Ecto neural progenitor cell (in vitro differentiated cells): ENCODE data around the gene NXT2.
"Not testable (repeated sequence)": the region's sequence is repeated elsewhere in the genome, so short reads cannot be mapped to it uniquely, and the experiment has no call there.

Experiments
- DNase-seq: peaks from one replicate; pipeline ENCODE4 v3.0.0-alpha.2; 2018; ENCODE audit warnings: low spot score

The NXT2 gene

GRCh38 chrX:109536439-109537323 lies at the start of gene NXT2:
NXT2 (plus strand) TSS chrX:109536844; CDS start chrX:109537007, 163 bp downstream.
- DNase-seq, result peak; percentile 89

- no peak for DNase-seq
These were observed 49.0 kb upstream of the NXT2 start for GRCh38 chrX:109487640-109488039.

- no peak for DNase-seq
These were observed 47.5 kb upstream of the NXT2 start for GRCh38 chrX:109489174-109489573.

- no peak for DNase-seq
These were observed 38.2 kb upstream of the NXT2 start for GRCh38 chrX:109498434-109498833.

GRCh38 chrX:109501176-109501575 lies 35.5 kb upstream of the NXT2 start:
- no peak for DNase-seq

GRCh38 chrX:109508915-109509314 lies 27.7 kb upstream of the NXT2 start:
- DNase-seq, result no peak

GRCh38 chrX:109511113-109511512 lies 25.5 kb upstream of the NXT2 start:
- DNase-seq, result no peak

GRCh38 chrX:109519001-109519400 lies 17.6 kb upstream of the NXT2 start:
- DNase-seq, result no peak

- no peak for DNase-seq
These were observed 3.6 kb upstream of the NXT2 start for GRCh38 chrX:109533005-109533404.

GRCh38 chrX:109533631-109534030 lies 3.0 kb upstream of the NXT2 start:
- DNase-seq, result no peak

GRCh38 chrX:109534933-109535332 lies 1.7 kb upstream of the NXT2 start:
- no peak for DNase-seq

- DNase-seq, result no peak
These were observed 1.1 kb upstream of the NXT2 start for GRCh38 chrX:109535578-109535977.

GRCh38 chrX:109537324-109537665 lies 651 bp downstream of the NXT2 start:
- DNase-seq, result no peak

- DNase-seq, result not testable (repeated sequence)
These were observed 2.4 kb downstream of the NXT2 start for GRCh38 chrX:109539007-109539406.

GRCh38 chrX:109553862-109554261 lies 17.2 kb downstream of the NXT2 start:
- DNase-seq, result no peak

- DNase-seq, result not testable (repeated sequence)
These were observed 39.4 kb downstream of the NXT2 start for GRCh38 chrX:109576083-109576482.

GRCh38 chrX:109577055-109577454 lies 40.4 kb downstream of the NXT2 start:
- DNase-seq, result no peak

GRCh38 chrX:109578916-109579315 lies 42.3 kb downstream of the NXT2 start:
- no peak for DNase-seq

GRCh38 chrX:109585488-109585887 lies 48.8 kb downstream of the NXT2 start:
- DNase-seq, result no peak

GRCh38 chrX:109590176-109590575 lies 53.5 kb downstream of the NXT2 start:
- DNase-seq, result no peak
